HCT116 (cell line): ENCODE results near the gene METTL26. TPM values are rescaled to one million over a fixed set of nuclear protein-coding genes. Genes with fewer than 3 reads are reported as not detected.

Experiments used
- ATAC-seq: fragments of 200-7000 bp; cut with Tn5 transposase; 2 replicates; pipeline ENCODE4 v1.9.1; 2020; ENCODE audit warnings: mild to moderate bottlenecking, moderate library complexity
- Bru-seq: library from RNA; stranded (reverse); fragments of 400-500 nt; gene quantifications from one replicate; lab custom pipeline; 2021; lab: Mats Ljungman, UMichigan
- BruChase-seq, 2 experiments: library from RNA; stranded (reverse); fragments of 400-500 nt; gene quantifications; one replicate each; lab custom pipeline; 2021; lab: Mats Ljungman, UMichigan
- BruUV-seq: library from RNA; stranded (reverse); fragments of 400-500 nt; replicated peaks from 2 replicates; lab custom pipeline; 2021; lab: Mats Ljungman, UMichigan
- CTCF ChIA-PET: fragments of 300-600 bp; sonication (Branson Sonifier 250); formaldehyde crosslinking; loops from one replicate; lab custom pipeline; 2021; ENCODE audit warnings: antibody characterized with exemption; lab: Charles Lee
- POLR2A ChIA-PET: fragments of 300-600, 350-600 bp; sonication (Branson Sonifier 250); formaldehyde crosslinking; loops from one replicate; lab custom pipeline; 2021; ENCODE audit warnings: antibody characterized with exemption; lab: Charles Lee
- RAD21 ChIA-PET, 2 experiments: fragments of 300-600 bp; sonication (Branson Sonifier 250); formaldehyde crosslinking; loops; one replicate each; lab custom pipeline; 2023; ENCODE audit warnings: low total read pairs in 2 of 2; ENCODE audit not compliant: uncharacterized antibody in 2 of 2, unreplicated experiment in 2 of 2, low non-redundant PET in 1 of 2; lab: Charles Lee
- DNase-seq: peaks from one replicate; pipeline ENCODE4 v3.0.0-alpha.2; 2010; ENCODE audit warnings: low read depth, low spot score
- H2AFZ ChIP-seq: fragments of 200-600 bp; shearing (Covaris generic), sonication (generic); 2 replicates; pipeline ENCODE4 v1.6.1; 2017; ENCODE audit warnings: low read depth, mixed run types, mixed read lengths, antibody characterized with exemption, low read length; ENCODE audit not compliant: poor library complexity, severe bottlenecking
- H3K27ac ChIP-seq: 2 replicates; pipeline ENCODE4 v1.5.1; 2012; ENCODE audit warnings: low read depth, low read length
- H3K27me3 ChIP-seq: fragments of 200-600 bp; sonication (generic); 2 replicates; pipeline ENCODE4 v1.6.1; 2016; ENCODE audit warnings: mixed run types, low read length, mixed read lengths; ENCODE audit not compliant: insufficient read depth
- H3K36me3 ChIP-seq, 2 experiments: fragments of 200-500 bp in 1 of 2; fragments of 200-600 bp in 1 of 2; sonication (Bioruptor generic) in 1 of 2; sonication (generic) in 1 of 2; 2 replicates each; pipeline versions ENCODE4 v1.5.1 to v1.6.1; 2014 to 2016; ENCODE audit warnings: low read length in 2 of 2, inconsistent platforms in 1 of 2, mixed read lengths in 1 of 2, mixed run types in 1 of 2; ENCODE audit not compliant: insufficient read depth in 2 of 2, control insufficient read depth in 1 of 2
- H3K4me1 ChIP-seq, 2 experiments: fragments of 200-600 bp in 1 of 2; sonication (generic) in 1 of 2; 2 replicates each; pipeline versions ENCODE4 v1.5.1 to v1.6.1; 2012 to 2017; ENCODE audit warnings: low read length in 2 of 2, inconsistent platforms in 1 of 2, mild to moderate bottlenecking in 1 of 2, mixed read lengths in 1 of 2, mixed run types in 1 of 2, moderate library complexity in 1 of 2; ENCODE audit not compliant: insufficient read depth in 2 of 2, control insufficient read depth in 1 of 2
- H3K4me2 ChIP-seq: fragments of 200-600 bp; sonication (generic); 2 replicates; pipeline ENCODE4 v1.6.1; 2017; ENCODE audit warnings: mixed run types, low read length, mixed read lengths
- H3K4me3 ChIP-seq, 2 experiments: fragments of 200-600 bp in 1 of 2; sonication (generic) in 1 of 2; replicated peaks in 1 of 2; 2 replicates each; pipeline ENCODE4 v1.5.1; 2011 to 2016; ENCODE audit warnings: low read length in 2 of 2, control low read depth in 1 of 2, low read depth in 1 of 2, mild to moderate bottlenecking in 1 of 2, mixed read lengths in 1 of 2, mixed run types in 1 of 2
- H3K79me2 ChIP-seq: fragments of 200-600 bp; sonication (generic); 2 replicates; pipeline ENCODE4 v1.6.1; 2017; ENCODE audit warnings: mild to moderate bottlenecking, mixed run types, low read length, moderate library complexity, mixed read lengths; ENCODE audit not compliant: insufficient read depth
- H3K9ac ChIP-seq: fragments of 200-600 bp; sonication (generic); 2 replicates; pipeline ENCODE4 v1.6.1; 2016; ENCODE audit warnings: low read length, mixed read lengths
- H3K9me2 ChIP-seq: fragments of 200-600 bp; sonication (generic), shearing (Covaris generic); 2 replicates; pipeline ENCODE4 v1.6.1; 2017; ENCODE audit warnings: mixed run types, mild to moderate bottlenecking, moderate library complexity; ENCODE audit not compliant: insufficient read depth
- H3K9me3 ChIP-seq, 2 experiments: fragments of 200-500 bp in 1 of 2; fragments of 200-600 bp in 1 of 2; sonication (Bioruptor generic) in 1 of 2; sonication (generic) in 1 of 2; 2 replicates each; pipeline ENCODE4 v1.6.1; 2014 to 2017; ENCODE audit warnings: low read length in 2 of 2, mixed read lengths in 2 of 2, inconsistent platforms in 1 of 2, low read depth in 1 of 2, mild to moderate bottlenecking in 1 of 2, mixed run types in 1 of 2, moderate library complexity in 1 of 2; ENCODE audit not compliant: control insufficient read depth in 1 of 2, insufficient read depth in 1 of 2
- H4K20me1 ChIP-seq: fragments of 200-600 bp; sonication (generic), shearing (Covaris generic); 2 replicates; pipeline ENCODE4 v1.6.1; 2017; ENCODE audit warnings: mixed run types, mild to moderate bottlenecking, moderate library complexity; ENCODE audit not compliant: insufficient read depth
- CBX3 ChIP-seq: IDR thresholded peaks from 2 replicates; pipeline ENCODE4 v1.6.1; 2012; ENCODE audit warnings: low read depth
- CEBPB ChIP-seq: IDR thresholded peaks from 2 replicates; pipeline ENCODE4 v1.6.1; 2012; ENCODE audit warnings: low read depth
- CTCF ChIP-seq, 3 experiments: fragments of 200-600 bp in 1 of 3; sonication (generic) in 1 of 3; IDR thresholded peaks in 2 of 3; conservative IDR thresholded peaks in 1 of 3; 2 replicates each; pipeline ENCODE4 v1.5.1; 2012 to 2017; ENCODE audit warnings: low read depth in 2 of 3, low read length in 2 of 3, antibody characterized with exemption in 1 of 3, borderline replicate concordance in 1 of 3, control low read depth in 1 of 3, mild to moderate bottlenecking in 1 of 3, mixed read lengths in 1 of 3, mixed run types in 1 of 3, moderate library complexity in 1 of 3; ENCODE audit not compliant: insufficient read depth in 1 of 3
- EGR1 ChIP-seq: IDR thresholded peaks from 2 replicates; pipeline ENCODE4 v1.6.1; 2012; ENCODE audit warnings: low read depth
- ELF1 ChIP-seq: IDR thresholded peaks from 2 replicates; pipeline ENCODE4 v1.6.1; 2012; ENCODE audit warnings: low read depth, borderline replicate concordance
- EZH2 ChIP-seq: fragments of 200-600 bp; sonication (generic); IDR thresholded peaks from 2 replicates; pipeline ENCODE4 v1.6.1; 2017; ENCODE audit warnings: antibody characterized with exemption, mixed run types
- EZH2phosphoT487 ChIP-seq: fragments of 200-600 bp; IDR thresholded peaks from 2 replicates; pipeline ENCODE4 v1.6.1; 2018; ENCODE audit warnings: antibody characterized with exemption, borderline replicate concordance
- FOSL1 ChIP-seq: IDR thresholded peaks from 2 replicates; pipeline ENCODE4 v1.6.1; 2012; ENCODE audit warnings: low read depth
- JUND ChIP-seq: IDR thresholded peaks from 2 replicates; pipeline ENCODE4 v1.6.1; 2012
- MAX ChIP-seq: IDR thresholded peaks from 2 replicates; pipeline ENCODE4 v1.6.1; 2012
- POLR2A ChIP-seq: IDR thresholded peaks from 2 replicates; pipeline ENCODE4 v1.7.0; 2011; ENCODE audit warnings: borderline replicate concordance; ENCODE audit not compliant: insufficient read depth, insufficient read length; ENCODE audit errors: extremely low read depth
- POLR2AphosphoS5 ChIP-seq: IDR thresholded peaks from 2 replicates; pipeline ENCODE4 v1.6.1; 2011; ENCODE audit warnings: mild to moderate bottlenecking, low read depth, low read length, moderate library complexity
- RAD21 ChIP-seq: IDR thresholded peaks from 2 replicates; pipeline ENCODE4 v1.6.1; 2012; ENCODE audit warnings: low read depth, mild to moderate bottlenecking
- SIN3A ChIP-seq: IDR thresholded peaks from 2 replicates; pipeline ENCODE4 v1.6.1; 2012; ENCODE audit warnings: low read depth
- SP1 ChIP-seq: IDR thresholded peaks from 2 replicates; pipeline ENCODE4 v1.6.1; 2012; ENCODE audit warnings: low read depth
- SRF ChIP-seq: IDR thresholded peaks from 2 replicates; pipeline ENCODE4 v1.6.1; 2012; ENCODE audit warnings: low read depth
- TCF7L2 ChIP-seq: IDR thresholded peaks from 2 replicates; pipeline ENCODE4 v1.7.0; 2011; ENCODE audit warnings: borderline replicate concordance, inconsistent platforms; ENCODE audit not compliant: insufficient read depth, insufficient read length; ENCODE audit errors: extremely low read depth
- YY1 ChIP-seq: IDR thresholded peaks from 2 replicates; pipeline ENCODE4 v1.6.1; 2011; ENCODE audit warnings: low read length, low read depth, moderate library complexity, mild to moderate bottlenecking; ENCODE audit not compliant: insufficient replicate concordance; ENCODE audit errors: extremely low read depth
- ZBTB33 ChIP-seq: IDR thresholded peaks from 2 replicates; pipeline ENCODE4 v1.6.1; 2011; ENCODE audit warnings: mild to moderate bottlenecking, low read length, moderate library complexity; ENCODE audit not compliant: insufficient replicate concordance; ENCODE audit errors: extremely low read depth
- ZFX ChIP-seq: fragments of 450-650 bp; IDR thresholded peaks from 2 replicates; pipeline ENCODE4 v1.6.1; 2017
- ZNF274 ChIP-seq: fragments of 200-500 bp; sonication (Bioruptor generic); IDR thresholded peaks from 2 replicates; pipeline ENCODE4 v1.6.1; 2014; ENCODE audit warnings: mild to moderate bottlenecking, low read depth, low read length, inconsistent platforms
- intact Hi-C: fragments of 100-400 bp; cut with micrococcal nuclease; formaldehyde crosslinking; loops from 2 replicates; pipeline ENCODE4 v1.10.0; 2022
- long read RNA-seq: library from polyadenylated mRNA; unstranded; transcript quantifications from one replicate; pipeline ENCODE4 v2.0.0, GENCODE V29; 2021; ENCODE audit not compliant: unreplicated experiment
- polyA plus RNA-seq: library from polyadenylated mRNA; unstranded; fragments of >200 nt; gene quantifications from 2 replicates; pipeline ENCODE4 v1.2.1, GENCODE V29; 2012; ENCODE audit warnings: missing spikeins
- total RNA-seq: library from RNA; stranded (reverse); gene quantifications from one replicate; pipeline ENCODE4 v1.2.1, GENCODE V29; 2021; ENCODE audit not compliant: unreplicated experiment

METTL26 gene
- total RNA-seq = 85.7 TPM
- 120 and 130 TPM in 2 replicates for polyA plus RNA-seq
- percentile 55 among the genes with signal in this experiment for Bru-seq, nascent RNA
- BruChase-seq, experiment 1, labeled RNA remaining after a 6-hour chase = percentile 61 among the genes with signal in this experiment
- BruChase-seq, experiment 2, labeled RNA remaining after a 2-hour chase = percentile 57 among the genes with signal in this experiment
- long read RNA-seq, transcript METTL26-201 (6 exons, 794 nt) = major isoform, 24 of 86 reads
- long read RNA-seq, transcript METTL26-211 (5 exons, 588 nt) = minor isoform, 10 of 86 reads
- long read RNA-seq, transcript METTL26-206 (3 exons, 1,710 nt) = minor isoform, 7 of 86 reads
- long read RNA-seq, transcript METTL26-203 (4 exons, 604 nt) = minor isoform, 12 of 86 reads
- long read RNA-seq, partial matches to known transcripts = 11 of 86 reads
- long read RNA-seq, other reads (novel, unspliced or antisense) = 11 of 86 reads

GRCh38 chr16:636206-637080, at the start of gene METTL26:
Gene METTL26, minus strand, starts transcription at chr16:636305. Its CDS starts 15 bp downstream, at chr16:636290.
- no TSS peak for BruUV-seq
- Histone ChIP-seq H3K27me3 (no peaks in the 10 kb centered on the region), H3K4me3 (peak within 1 kb of the TSS; percentile 61 to 67), H3K36me3 (no peaks in the 10 kb centered on the region), H3K4me2 (peak within 1 kb of the TSS; percentile 76), H3K27ac (peak within 1 kb of the TSS; percentile 72), H3K9ac (peak within 1 kb of the TSS; percentile 81), H4K20me1 (no peaks in the 10 kb centered on the region), H3K9me2 (no peaks in the 10 kb centered on the region), H3K9me3 (no peaks in the 10 kb centered on the region), H2AFZ (no peak within 1 kb of the TSS), H3K79me2 (peaks cover 15% of the 10 kb centered on the region; the same call in 1 of the 2 replicates), H3K4me1 (peaks cover 0 to 13% of the 10 kb centered on the region in 2 experiments; a peak in 3 of 4 replicates)
- ATAC-seq = peak; percentile 85
- CTCF ChIA-PET = interaction anchor here (1.4 kb wide), 1 partner anchor 24 kb away, joined by 3 read pairs; no protein-coding TSS in a partner anchor
- DNase-seq = peak; percentile 63
- RAD21 ChIA-PET = no interaction called here
- intact Hi-C loops = no loop called here
- POLR2A ChIA-PET = interaction anchor here (1.0 to 1.1 kb wide), 2 partner anchors 109 to 235 kb away, joined by 3 to 4 read pairs; partner anchors contain the start of genes CAPN15 and DECR2
- no peak for TF ChIP-seq CTCF (IDR thresholded peaks at IDR 0.05 in 2 of 3, conservative IDR thresholded peaks at IDR 0.05 in 1 of 3; ENCODE audit: borderline replicate concordance in 1 of 3, insufficient read depth in 1 of 3, low read depth in 2 of 3, low read length in 2 of 3)
- TF ChIP-seq YY1 = no peak
- TF ChIP-seq ELF1 = no peak
- TF ChIP-seq POLR2A = peak; percentile 30
- TF ChIP-seq RAD21 = no peak
- TF ChIP-seq SP1 = peak; percentile 83
- peak; percentile 63 for TF ChIP-seq EGR1
- TF ChIP-seq ZFX = peak; percentile 4; the same call in 1 of the 2 replicates
- TF ChIP-seq JUND = no peak
- no peak for TF ChIP-seq SRF
- no peak for TF ChIP-seq EZH2
- no peak for TF ChIP-seq CBX3
- no peak for TF ChIP-seq ZBTB33
- TF ChIP-seq POLR2AphosphoS5 = peak; percentile 79
- TF ChIP-seq EZH2phosphoT487 = no peak
- peak; percentile 72 for TF ChIP-seq SIN3A
- TF ChIP-seq TCF7L2 = peak; percentile 41
- TF ChIP-seq MAX = peak; percentile 85
- no peak for TF ChIP-seq ZNF274
- TF ChIP-seq FOSL1 = no peak
- no peak for TF ChIP-seq CEBPB
